ENCODE results near the gene HRK. TPM values are rescaled to one million over a fixed set of nuclear protein-coding genes. Genes with fewer than 3 reads are reported as not detected.

Gene HRK
- total RNA-seq, 1 experiment from 2014 or later: 0.04 TPM

DNA sequence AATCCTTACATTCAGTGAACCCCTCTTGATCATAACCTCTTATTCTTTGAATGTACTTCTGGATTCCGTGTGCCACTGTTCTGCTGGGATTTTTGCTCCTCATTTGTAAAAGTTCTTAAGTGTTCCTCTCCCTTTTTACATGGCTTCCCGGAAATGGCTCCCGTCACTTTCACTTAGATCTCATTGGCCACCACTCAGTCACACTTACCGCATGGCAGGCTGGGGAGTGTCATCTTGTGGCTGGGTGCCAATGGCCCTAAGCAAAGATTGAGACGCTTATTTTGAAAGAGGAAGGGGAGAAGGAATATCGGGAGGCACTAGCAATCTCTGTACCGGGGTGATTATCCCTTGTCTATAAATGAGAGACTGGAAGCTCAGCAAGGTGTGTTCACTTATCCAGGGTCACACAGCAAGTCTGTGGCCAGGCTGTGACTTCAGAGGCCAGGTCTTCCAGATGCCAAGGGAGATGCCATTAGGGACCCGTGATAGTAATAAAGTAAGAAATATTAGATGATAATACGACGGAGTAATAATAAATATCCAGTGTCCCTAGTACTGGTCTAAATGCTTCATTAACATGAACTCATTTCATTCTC, 74.3 kb downstream of the HRK start:
- H3K36me3 ChIP-seq: no peaks in the 10 kb centered on the region
- no peaks in the 10 kb centered on the region for H3K9me3 ChIP-seq (replicated peaks)
- no peak for DNase-seq
- no peak overlapping the region for H3K27ac ChIP-seq
- H3K4me3 ChIP-seq: no peak overlapping the region
- no peaks in the 10 kb centered on the region for H3K27me3 ChIP-seq
- no peaks in the 10 kb centered on the region for H3K4me1 ChIP-seq

Other genes with a start within 250 kb of the HRK start
- 18.6 and 22.3 TPM in 2 replicates for gene SPRING1, start 143.4 kb downstream of the HRK start, total RNA-seq (2014; rRNA removed; shearing (Covaris generic))
- gene RNFT2, start 143.1 kb downstream of the HRK start, total RNA-seq (2014; rRNA removed; shearing (Covaris generic)): 10.4 and 11.4 TPM in 2 replicates
- 7.8 and 7.9 TPM in 2 replicates for gene FBXW8, start 29.5 kb upstream of the HRK start, total RNA-seq (2014; rRNA removed; shearing (Covaris generic))
- 0.10 and 0.61 TPM in 2 replicates for gene TESC, start 218.0 kb upstream of the HRK start, total RNA-seq (2014; rRNA removed; shearing (Covaris generic))

Data from SJCRH30 (cell line).